Fibroblast of upper back skin (primary cell): Measurements from ENCODE around the gene BICC1.

Source experiments
- DNase-seq: peaks from one replicate; pipeline ENCODE4 v3.0.0-alpha.2; 2013

BICC1 gene

GRCh38 chr10:58660575-58661255, 148.0 kb downstream of the BICC1 start:
- DNase-seq = peak; percentile 84

- peak; percentile 89 for DNase-seq
Observed at GRCh38 chr10:58661336-58661735, 148.7 kb downstream of the BICC1 start.

DNA sequence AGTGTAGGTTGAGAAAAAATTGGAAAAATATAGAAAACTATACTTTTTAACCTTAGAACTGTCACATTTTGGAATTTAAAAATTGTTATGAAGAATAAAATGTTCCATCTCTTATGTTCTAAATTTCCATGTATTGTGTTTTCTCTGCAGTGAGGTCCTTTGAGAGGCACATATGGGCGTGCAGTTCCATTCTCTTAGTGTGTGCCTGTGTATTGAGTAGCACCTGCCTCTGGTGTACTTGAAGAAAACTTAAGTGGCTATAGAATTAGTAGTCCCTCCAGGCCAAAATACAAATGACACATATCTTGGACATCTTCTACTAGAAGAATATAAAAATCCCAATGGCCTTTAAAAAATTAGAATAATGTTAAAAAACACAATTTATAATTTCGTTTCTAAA, 149.2 kb downstream of the BICC1 start:
- DNase-seq = no peak

GRCh38 chr10:58662314-58662713, 149.6 kb downstream of the BICC1 start:
- peak; percentile 92 for DNase-seq

- DNase-seq = no peak
Observed at GRCh38 chr10:58665361-58665760, 152.7 kb downstream of the BICC1 start.

DNA sequence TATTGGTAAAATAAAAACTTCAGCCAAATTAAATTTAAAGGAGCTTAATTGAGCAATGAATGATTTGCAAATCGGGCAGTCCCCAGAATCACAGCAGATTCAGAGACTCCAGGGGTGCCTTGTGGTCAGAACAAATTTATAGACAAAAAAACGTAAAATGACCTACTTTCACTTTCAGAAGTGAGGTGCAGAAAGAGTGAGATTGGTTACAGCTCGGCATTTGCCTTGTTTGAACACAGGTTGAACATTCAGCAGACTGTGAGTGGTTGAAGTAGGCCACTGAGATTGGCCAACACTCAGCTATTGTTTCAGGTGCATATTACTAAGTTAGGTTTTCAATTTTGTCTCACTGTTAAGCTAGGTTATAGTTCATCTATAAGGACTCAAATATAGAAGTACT, 153.4 kb downstream of the BICC1 start:
- no peak for DNase-seq

GRCh38 chr10:58667658-58668310, 155.1 kb downstream of the BICC1 start:
- DNase-seq = no peak

- DNase-seq = peak; percentile 58
Observed at GRCh38 chr10:58672845-58673244, 160.2 kb downstream of the BICC1 start.

DNA sequence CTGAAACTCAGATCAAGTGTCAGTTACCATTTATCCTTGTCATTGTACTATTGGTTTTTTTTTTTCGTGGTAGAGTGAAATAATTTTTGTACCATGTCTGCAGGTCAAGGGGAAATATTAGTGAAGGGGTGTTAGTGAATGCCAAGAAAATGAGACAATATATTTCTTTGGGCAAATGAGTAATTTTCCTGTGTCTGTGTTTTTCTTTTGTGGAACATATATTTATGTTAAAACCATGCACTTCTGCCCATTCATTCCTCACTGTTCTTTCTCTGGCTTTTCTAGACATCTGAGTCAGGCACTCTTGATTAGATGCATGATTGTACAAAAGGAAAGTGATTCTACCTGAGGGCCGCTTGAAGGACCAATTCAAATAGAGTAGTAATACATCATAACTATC, 161.6 kb downstream of the BICC1 start:
- DNase-seq = peak; percentile 49

DNA sequence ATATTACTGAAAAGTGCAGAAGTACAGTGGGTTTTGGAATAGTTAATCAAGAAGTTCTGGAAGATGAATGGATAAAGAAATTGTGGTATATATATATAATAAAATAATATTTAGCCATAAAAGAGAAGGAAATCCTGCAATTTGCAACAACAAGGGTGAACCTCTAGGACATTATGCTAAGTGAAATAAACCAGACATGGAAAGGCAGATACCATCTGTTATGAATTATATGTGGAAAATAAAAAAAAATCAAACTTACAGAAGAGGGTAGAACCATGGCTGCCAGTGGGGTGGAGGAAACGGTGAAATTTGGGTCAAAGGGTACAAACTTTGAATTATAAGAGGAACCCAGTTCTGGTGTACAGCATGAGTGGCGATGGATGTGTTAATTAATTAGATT, 162.6 kb downstream of the BICC1 start:
- DNase-seq = no peak

GRCh38 chr10:58691528-58691927, 178.9 kb downstream of the BICC1 start:
- no peak for DNase-seq

DNA sequence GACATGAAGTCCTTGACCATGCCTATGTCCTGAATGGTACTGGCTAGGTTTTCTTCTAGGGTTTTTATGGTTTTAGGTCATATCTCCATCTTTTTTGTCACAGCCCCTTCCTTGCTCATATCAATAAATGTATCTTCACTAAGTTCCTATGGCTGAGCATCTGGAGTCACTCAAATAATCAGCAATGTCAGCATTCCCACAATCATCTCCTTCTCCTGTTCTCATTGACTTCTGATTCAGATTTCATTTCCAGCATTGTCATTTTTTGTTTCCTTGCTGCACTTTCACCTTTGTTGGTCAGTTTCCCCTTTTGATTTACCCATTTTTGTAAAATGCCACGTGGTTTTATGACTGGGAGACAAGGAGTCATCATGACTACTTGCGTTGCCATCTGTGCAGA, 181.2 kb downstream of the BICC1 start:
- no peak for DNase-seq

DNA sequence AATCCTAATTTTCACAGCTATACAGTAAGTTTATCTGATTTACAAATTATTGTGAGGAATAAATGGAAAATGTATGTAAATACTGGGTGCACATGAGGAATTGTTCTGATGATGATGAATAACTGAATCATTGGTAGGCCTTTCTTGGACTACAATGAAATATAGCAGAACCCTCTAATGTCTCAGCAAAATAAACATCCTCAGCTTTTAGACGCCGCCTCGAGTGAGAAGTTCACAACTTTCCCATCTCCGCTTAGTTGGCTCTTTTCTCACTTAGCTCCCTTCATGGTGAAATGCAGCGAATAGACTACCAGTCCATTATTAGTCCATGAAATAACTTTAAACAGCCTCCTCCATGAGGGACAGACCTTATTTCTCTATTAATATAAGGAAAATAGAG, 182.3 kb downstream of the BICC1 start:
- DNase-seq = no peak

DNA sequence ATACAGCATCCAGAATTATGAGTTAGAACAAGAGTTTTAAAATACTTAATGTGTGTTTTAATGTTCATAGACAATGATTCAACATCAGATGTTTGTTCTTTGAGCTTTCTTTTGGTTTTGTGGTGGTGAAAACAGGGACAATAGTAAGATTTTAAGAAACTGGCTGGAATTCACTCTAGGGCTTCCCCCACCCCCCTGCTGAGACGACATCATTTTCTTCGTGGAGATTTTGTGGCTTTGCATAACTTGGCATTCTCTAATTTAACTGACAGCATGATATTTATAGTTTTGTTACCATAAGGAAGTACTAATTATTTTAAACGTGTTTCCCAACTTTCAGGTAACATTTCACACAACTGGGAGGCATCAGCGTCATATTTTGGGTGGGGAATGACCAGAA, 184.1 kb downstream of the BICC1 start:
- DNase-seq = peak; percentile 78

DNA sequence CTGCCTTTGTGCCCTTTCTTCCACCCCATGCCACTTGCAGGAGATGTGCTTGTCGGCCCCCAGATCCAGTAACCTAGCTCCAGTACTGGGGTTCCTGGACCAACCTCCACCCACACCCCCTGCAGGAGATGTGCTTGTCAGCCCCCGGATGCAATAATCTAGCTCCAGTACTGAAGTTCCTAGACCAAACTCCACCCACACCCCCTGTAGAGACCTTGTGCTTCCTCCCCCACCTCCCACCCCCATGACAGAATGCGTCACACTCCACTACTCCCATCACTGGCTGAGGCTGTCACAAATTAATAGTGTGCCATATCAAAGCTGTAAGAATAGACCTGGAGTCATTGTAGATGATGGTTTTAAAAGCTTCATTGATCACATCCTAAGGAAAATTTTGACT, 185.0 kb downstream of the BICC1 start:
- no peak for DNase-seq

DNA sequence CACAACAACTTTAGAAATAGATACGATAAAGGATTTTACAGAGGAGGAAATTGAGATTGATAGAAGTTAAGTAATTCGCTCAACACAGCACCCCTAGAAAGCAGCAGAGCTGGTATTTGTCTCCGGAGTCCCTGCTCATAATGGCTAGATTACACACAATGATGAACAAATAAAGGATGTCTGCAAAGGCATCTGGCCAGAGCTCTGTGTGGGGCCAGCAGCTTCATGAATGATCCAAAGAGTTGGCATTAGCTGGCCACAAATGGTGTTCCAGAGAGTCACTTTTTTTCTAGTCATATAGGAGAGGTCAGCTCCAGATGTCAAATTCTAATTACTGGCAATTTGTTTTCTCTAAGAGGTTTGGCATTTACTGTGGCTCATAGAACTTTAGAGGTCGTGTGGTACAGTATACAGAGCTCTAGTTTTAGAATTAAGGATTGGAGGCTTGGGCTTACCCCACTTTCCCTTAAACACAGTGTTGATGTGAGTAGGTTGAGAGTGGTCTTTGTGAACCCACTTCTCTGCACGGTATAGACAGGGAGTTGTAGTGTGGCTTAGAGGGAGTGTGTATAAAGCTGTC, 186.2 kb downstream of the BICC1 start:
- DNase-seq = peak; percentile 53

DNA sequence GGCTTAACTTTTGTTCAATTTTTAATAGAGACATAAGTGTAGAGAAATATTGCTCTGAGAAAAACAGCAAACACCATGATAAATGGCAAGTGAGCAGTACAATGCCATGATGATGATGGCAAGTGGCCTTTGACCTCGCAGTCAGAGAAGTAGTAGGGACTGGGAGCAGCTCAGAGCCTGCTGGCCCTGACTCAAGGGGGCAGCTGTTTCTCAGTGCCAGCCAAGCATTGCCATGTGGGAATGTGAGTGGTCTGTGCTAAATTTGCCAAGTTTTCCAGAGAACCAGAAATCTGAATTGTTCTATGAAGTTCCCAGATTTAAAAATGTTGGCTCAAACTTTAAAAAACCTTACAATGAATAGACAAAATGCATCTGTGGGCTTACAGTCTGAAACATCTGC, 187.9 kb downstream of the BICC1 start:
- no peak for DNase-seq

- peak; percentile 92 for DNase-seq
Observed at GRCh38 chr10:58701405-58702135, 188.9 kb downstream of the BICC1 start.

- peak; percentile 81 for DNase-seq
Observed at GRCh38 chr10:58704226-58704625, 191.6 kb downstream of the BICC1 start.

DNA sequence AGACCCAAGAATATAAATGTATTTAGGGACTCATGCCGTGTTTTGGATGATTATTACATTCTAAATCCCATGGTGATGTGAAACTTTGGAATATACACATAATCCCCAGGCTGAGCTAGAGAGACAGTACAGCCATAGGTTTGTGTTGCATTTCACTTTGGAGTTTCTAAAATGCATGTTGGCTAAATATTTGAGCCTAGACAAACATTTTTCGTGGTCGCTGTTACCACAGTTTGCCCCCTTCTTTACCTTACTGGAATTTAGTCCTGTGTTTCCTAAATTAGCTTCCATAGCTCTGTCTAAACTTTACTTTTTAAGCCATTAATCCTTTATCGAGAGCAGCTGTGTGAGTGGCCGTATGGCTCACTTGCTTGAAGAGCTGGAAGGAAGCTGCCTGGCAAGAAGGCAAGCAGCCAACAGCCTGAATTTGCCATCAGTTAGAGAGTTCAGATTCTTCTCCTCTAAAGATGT, 192.0 kb downstream of the BICC1 start:
- DNase-seq = peak; percentile 85

- peak; percentile 32 for DNase-seq
Observed at GRCh38 chr10:58706836-58707235, 194.2 kb downstream of the BICC1 start.

GRCh38 chr10:58712141-58712540, 199.5 kb downstream of the BICC1 start:
- DNase-seq = peak; percentile 44

GRCh38 chr10:58712982-58713381, 200.3 kb downstream of the BICC1 start:
- no peak for DNase-seq

GRCh38 chr10:58714409-58714808, 201.7 kb downstream of the BICC1 start:
- no peak for DNase-seq
